Measurements from ENCODE around the gene MEGF11.

DNA sequence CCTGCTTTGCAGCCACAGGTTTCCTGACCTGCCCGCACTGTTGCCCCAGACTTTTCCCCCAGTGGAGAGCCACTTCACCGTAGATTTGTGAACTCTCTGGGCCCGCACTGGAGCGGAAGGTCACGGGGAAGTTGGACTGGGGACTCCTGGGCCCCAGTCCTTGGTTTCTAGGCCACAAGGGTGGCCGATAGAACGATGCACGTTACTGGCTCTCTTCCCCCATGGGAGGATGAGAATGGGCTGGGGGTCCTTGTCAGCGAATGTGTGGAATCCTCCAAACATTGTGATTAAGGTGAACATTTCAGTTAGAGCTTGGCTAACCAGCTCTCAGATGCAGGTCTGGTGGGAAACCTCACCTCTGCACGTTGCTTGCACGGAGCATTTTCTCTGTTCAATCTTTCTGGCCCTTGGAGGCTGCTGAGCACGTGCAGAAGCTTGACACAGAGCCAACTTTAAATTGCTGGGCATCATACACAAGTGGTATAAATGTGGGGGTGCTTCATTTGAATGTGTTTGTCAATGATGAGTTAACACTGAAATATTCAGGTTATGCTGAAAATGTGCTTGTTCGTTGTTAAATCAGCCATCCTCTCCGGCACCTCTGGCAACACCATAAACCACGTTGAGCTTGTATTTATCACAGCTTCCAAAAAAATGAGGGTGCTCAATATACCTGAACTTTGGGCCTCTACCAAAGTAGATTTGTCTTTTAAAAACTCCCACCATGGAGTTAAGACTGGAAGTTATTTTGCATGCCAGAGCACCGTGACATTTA lies 40.8 kb upstream of the MEGF11 start:
- TF ChIP-seq CTCF (IDR thresholded peaks at IDR 0.05): no peak
- no peak for TF ChIP-seq POLR2A (IDR thresholded peaks at IDR 0.05)
